ENCODE data around the gene COPG2.
"Not testable (repeated sequence)": the region's sequence is repeated elsewhere in the genome, so short reads cannot be mapped to it uniquely, and the experiment has no call there.

COPG2 gene

GRCh38 chr7:130570144-130570543 is 98.4 kb downstream of the COPG2 start:
- DNase-seq (ENCODE audit: extremely low read depth in 1 of 2, low read depth in 1 of 2): not testable (repeated sequence)

- no peak for DNase-seq (ENCODE audit: extremely low read depth in 1 of 2, low read depth in 1 of 2)
Observed at GRCh38 chr7:130566898-130567280, 101.7 kb downstream of the COPG2 start.

GRCh38 chr7:130566168-130566897 is 102.2 kb downstream of the COPG2 start:
- DNase-seq (ENCODE audit: extremely low read depth in 1 of 2, low read depth in 1 of 2): no peak

- no peak for DNase-seq (ENCODE audit: extremely low read depth in 1 of 2, low read depth in 1 of 2)
Observed at GRCh38 chr7:130560972-130561371, 107.6 kb downstream of the COPG2 start.

GRCh38 chr7:130559184-130559583 is 109.4 kb downstream of the COPG2 start:
- DNase-seq (ENCODE audit: extremely low read depth in 1 of 2, low read depth in 1 of 2): no peak

GRCh38 chr7:130554481-130554880 is 114.1 kb downstream of the COPG2 start:
- DNase-seq (ENCODE audit: extremely low read depth in 1 of 2, low read depth in 1 of 2): no peak

- no peak for DNase-seq (ENCODE audit: extremely low read depth in 1 of 2, low read depth in 1 of 2)
Observed at GRCh38 chr7:130553398-130554029, 115.0 kb downstream of the COPG2 start.

- DNase-seq (ENCODE audit: extremely low read depth in 1 of 2, low read depth in 1 of 2): no peak
Observed at GRCh38 chr7:130544356-130544755, 124.2 kb downstream of the COPG2 start.

- no peak for DNase-seq (ENCODE audit: extremely low read depth in 1 of 2, low read depth in 1 of 2)
Observed at GRCh38 chr7:130543487-130544010, 125.0 kb downstream of the COPG2 start.

GRCh38 chr7:130542297-130542696 is 126.3 kb downstream of the COPG2 start:
- not testable (repeated sequence) for DNase-seq (ENCODE audit: extremely low read depth in 1 of 2, low read depth in 1 of 2)

- DNase-seq (ENCODE audit: extremely low read depth in 1 of 2, low read depth in 1 of 2): not testable (repeated sequence)
Observed at GRCh38 chr7:130541287-130541686, 127.3 kb downstream of the COPG2 start.

- DNase-seq (ENCODE audit: extremely low read depth in 1 of 2, low read depth in 1 of 2): not testable (repeated sequence)
Observed at GRCh38 chr7:130537894-130538293, 130.7 kb downstream of the COPG2 start.

- no peak for DNase-seq (ENCODE audit: extremely low read depth in 1 of 2, low read depth in 1 of 2)
Observed at GRCh38 chr7:130529417-130529816, 139.1 kb downstream of the COPG2 start.

GRCh38 chr7:130527752-130528355 is 140.7 kb downstream of the COPG2 start:
- DNase-seq (ENCODE audit: extremely low read depth in 1 of 2, low read depth in 1 of 2): not testable (repeated sequence)

GRCh38 chr7:130524628-130525027 is 143.9 kb downstream of the COPG2 start:
- DNase-seq (ENCODE audit: extremely low read depth in 1 of 2, low read depth in 1 of 2): no peak

GRCh38 chr7:130523519-130524125 is 144.9 kb downstream of the COPG2 start:
- DNase-seq (ENCODE audit: extremely low read depth in 1 of 2, low read depth in 1 of 2): not testable (repeated sequence)

GRCh38 chr7:130521258-130521951 is 147.1 kb downstream of the COPG2 start:
- DNase-seq (ENCODE audit: extremely low read depth in 1 of 2, low read depth in 1 of 2): no peak

GRCh38 chr7:130515315-130516040 is 153.1 kb downstream of the COPG2 start:
- no peak for DNase-seq (ENCODE audit: extremely low read depth in 1 of 2, low read depth in 1 of 2)

- no peak for DNase-seq (ENCODE audit: extremely low read depth in 1 of 2, low read depth in 1 of 2)
Observed at GRCh38 chr7:130513447-130513846, 155.1 kb downstream of the COPG2 start.

GRCh38 chr7:130512038-130512437 is 156.5 kb downstream of the COPG2 start:
- not testable (repeated sequence) for DNase-seq (ENCODE audit: extremely low read depth in 1 of 2, low read depth in 1 of 2)
